Measurements from ENCODE around the gene CAMTA1.
"Not testable (repeated sequence)": the region's sequence is repeated elsewhere in the genome, so short reads cannot be mapped to it uniquely, and the experiment has no call there.

CAMTA1 gene

DNA sequence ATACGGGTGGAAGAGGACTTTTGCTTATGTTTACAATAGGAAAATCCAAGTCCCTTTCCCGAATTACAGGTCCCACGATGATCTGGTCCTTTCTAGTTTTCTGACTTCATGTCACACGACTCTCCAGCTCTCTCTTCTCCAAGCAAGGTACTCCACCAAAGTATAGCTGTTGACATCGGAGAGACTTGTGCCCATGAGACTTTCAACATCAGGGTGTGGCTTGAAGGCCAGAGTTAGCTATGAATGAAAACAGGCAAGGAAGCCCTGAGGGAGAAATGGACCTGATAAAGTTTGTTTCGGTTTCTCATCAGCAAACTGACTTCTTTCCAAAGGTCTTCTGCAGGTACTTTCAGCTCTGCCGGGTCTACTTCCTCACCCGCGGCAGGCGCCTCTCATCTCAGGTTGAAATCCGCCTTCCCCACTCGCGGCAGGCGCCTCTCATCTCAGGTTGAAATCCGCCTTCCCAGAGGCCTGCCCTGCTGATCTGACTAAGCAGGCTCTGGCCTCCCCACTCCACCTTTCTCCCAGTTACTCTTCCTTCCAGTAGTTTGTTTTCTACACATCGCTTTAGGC is 996.8 kb downstream of the CAMTA1 start:
- DNase-seq (ENCODE audit: low spot score), result peak; percentile 19

- no peak for DNase-seq (ENCODE audit: low spot score)
Measured at GRCh38 chr1:7783178-7783711, 998.0 kb downstream of the CAMTA1 start.

DNA sequence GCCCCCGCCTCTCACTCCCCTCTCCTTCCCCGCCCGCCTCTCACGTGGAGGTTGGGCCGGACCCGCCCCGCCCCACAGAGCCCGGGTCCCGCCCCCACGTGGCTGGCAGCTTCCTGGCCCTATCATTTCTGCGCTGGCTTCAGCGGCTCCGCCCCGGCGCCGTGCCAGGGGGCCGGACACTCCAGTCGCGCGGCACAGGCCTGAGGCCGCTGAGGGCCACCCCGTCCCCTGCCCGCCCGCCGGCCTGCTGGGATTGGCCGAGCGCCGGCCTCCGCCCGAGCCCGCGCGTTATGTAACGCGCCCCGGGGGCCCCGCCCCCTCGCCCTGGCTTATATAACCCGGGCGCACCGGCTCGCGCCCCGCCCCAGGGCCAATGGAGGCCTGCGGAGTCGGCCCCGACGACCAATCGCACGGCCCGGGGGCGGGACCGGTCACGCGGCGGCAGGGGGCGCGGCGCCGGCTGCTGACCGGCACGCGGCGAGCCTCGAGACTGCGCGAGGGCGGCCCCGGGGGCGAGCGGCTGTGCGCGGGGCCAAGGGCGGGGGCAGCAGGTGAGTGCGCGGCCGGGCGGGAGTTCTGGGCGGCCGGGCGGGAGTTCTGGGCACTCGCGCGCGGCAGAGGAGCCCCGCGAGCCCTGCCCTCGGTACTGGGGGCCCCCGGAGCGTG is 998.7 kb downstream of the CAMTA1 start, which contains the start of gene PER3:
PER3 (plus strand) TSS at position 466 of the 666 bp plus-strand sequence. CDS start 587 bp downstream, outside the sequence.
- peak; percentile 88 for DNase-seq (ENCODE audit: low spot score)

DNA sequence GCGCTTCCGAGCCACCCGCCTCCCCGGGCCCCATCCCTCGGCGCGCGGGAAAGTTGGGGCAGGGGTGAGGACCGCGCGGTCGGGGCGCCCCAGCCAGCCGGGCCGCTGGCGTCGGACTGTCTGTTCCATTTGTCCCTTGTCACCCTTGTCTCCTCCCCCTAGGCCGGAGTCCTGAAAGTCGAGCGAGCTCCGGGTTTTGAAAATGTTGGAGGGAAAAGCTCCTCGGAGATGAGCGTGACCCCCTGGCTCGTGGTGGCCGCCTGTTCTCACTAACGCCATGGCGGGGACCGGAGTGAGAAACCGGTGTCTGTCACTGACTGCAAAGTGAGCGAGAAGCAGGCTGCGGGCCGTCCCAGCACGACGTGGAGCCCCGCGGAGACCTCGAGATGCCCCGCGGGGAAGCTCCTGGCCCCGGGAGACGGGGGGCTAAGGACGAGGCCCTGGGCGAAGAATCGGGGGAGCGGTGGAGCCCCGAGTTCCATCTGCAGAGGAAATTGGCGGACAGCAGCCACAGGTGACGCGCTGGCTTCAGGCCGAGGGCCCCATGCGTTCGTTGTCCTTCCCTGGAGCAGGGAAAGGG is 999.3 kb downstream of the CAMTA1 start:
- no peak for DNase-seq (ENCODE audit: low spot score)

GRCh38 chr1:7785108-7785507 is 999.9 kb downstream of the CAMTA1 start:
- no peak for DNase-seq (ENCODE audit: low spot score)

- no peak for DNase-seq (ENCODE audit: low spot score)
Measured at GRCh38 chr1:7786795-7787194, 1001.5 kb downstream of the CAMTA1 start.

- no peak for DNase-seq (ENCODE audit: low spot score)
Measured at GRCh38 chr1:7789828-7790227, 1004.6 kb downstream of the CAMTA1 start.

GRCh38 chr1:7791027-7791426 is 1005.8 kb downstream of the CAMTA1 start:
- DNase-seq (ENCODE audit: low spot score), result not testable (repeated sequence)

GRCh38 chr1:7795406-7795805 is 1010.2 kb downstream of the CAMTA1 start:
- no peak for DNase-seq (ENCODE audit: low spot score)

- no peak for DNase-seq (ENCODE audit: low spot score)
Measured at GRCh38 chr1:7805460-7805859, 1020.2 kb downstream of the CAMTA1 start.

DNA sequence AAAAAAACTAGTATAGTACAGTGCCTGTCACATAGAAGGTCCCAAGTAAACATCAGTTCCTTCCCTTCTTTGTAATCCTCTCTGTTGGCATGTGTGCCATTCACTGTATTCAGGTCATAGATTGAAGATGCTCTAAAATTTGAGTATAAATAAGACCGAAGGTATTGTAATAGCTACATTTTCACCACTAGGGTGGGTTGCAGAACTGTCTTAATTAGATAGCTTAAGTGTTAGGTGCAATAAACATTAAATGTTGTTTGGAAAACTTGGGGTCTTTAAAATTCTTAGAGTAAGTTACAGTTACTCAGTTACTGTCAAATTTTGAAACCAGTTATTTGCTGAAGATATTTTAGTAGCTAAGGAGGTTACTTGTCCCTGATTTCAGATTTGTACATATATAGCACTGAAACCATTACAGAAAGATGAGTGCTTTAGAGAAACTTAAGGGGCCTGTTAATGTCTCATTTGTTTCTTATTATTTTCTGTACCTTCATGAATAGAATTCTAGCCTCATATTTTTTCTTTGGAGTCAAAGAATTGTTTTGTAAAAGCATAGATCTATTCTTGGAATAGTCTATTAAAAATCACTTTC is 1023.1 kb downstream of the CAMTA1 start:
- DNase-seq (ENCODE audit: low spot score), result no peak

DNA sequence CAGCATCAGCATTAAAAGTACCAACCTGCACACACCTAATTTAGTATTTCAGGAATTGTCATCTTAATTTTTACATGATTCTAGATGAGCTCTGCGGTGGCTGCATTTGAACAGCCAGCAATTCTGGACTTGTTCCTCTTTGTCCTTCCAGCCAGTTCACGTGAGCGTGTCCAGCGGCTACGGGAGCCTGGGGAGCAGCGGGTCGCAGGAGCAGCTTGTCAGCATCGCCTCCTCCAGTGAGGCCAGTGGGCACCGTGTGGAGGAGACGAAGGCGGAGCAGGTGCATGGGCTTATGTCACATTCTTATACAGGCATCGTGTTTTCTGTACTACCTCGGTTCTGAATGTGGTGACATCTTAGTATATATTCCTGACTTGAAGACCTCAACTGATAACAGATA is 1024.5 kb downstream of the CAMTA1 start:
- no peak for DNase-seq (ENCODE audit: low spot score)

GRCh38 chr1:7810395-7810794 is 1025.1 kb downstream of the CAMTA1 start:
- DNase-seq (ENCODE audit: low spot score), result no peak

- DNase-seq (ENCODE audit: low spot score), result no peak
Measured at GRCh38 chr1:7811476-7811875, 1026.2 kb downstream of the CAMTA1 start.

DNA sequence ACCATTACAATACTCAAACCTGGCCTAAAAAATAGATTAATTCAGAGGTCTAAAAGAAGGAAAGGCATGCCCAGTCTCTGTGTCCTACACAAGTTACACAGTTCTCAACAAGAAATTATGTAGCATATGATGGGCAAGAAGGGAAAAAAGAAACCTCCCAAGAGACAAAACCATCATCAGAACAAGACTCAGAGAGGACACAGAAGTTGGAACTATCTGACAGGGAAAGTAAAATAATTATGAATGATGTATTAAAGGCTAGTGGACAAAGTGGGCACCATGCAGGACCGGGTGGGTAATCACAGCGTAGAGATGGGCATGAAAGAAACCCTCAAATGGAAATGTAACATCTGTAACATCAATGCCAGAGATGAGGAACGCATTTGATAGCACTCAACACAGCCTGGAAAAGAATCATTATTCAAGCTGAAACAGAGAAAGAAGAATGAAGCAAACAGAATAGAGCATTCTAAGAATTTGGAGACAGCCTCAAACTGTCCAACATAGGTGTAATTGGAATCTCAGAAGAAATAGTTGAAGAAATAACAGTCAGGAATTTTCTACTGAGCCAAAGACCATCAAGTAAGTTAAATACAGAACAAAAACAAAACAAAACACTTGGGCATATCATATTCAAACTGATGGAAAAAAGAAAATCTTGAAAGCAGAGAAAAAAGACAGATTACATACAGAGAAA is 1028.6 kb downstream of the CAMTA1 start:
- DNase-seq (ENCODE audit: low spot score), result no peak

All from CD4-positive, alpha-beta T cell treated with Interleukin-6 at 100 ng/mL for 8 hours (primary cell).